Measurements from ENCODE around the gene C2CD2. TPM values are rescaled to one million over a fixed set of nuclear protein-coding genes. Genes with fewer than 3 reads are reported as not detected.
A peak's percentile ranks its signal among the peaks of the same experiment; 100 is the strongest.

The C2CD2 gene
- total RNA-seq, 1 experiment from 2014 or later: 50.4 TPM

DNA sequence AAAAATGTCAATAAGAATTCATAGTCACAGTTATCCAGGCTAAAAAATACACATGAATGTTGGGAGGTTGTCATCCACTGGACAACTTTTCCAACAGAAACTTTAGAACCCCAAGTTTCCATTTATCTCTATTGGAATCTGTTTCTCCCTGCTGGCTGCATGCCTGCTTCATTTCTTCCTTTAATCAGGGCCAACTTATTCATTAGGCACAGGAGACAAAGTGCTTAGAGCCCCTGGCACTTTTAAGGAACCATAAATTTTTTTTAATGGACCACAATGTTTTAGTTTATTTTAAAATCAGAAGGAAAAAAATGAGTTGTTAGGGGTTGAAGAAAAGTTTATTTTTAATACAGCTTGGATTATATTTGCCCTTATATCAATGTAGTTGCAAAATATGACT, 26.7 kb upstream of the C2CD2 start:
- no peak overlapping the region for H3K27ac ChIP-seq (ENCODE audit: low read length)
- ATAC-seq (no peak), DNase-seq (no peak)
- BruUV-seq (replicated peaks): no TSS peak
- ChIA-PET POLR2A (ENCODE audit: unreplicated experiment) (interaction anchor here (0.6 kb wide), 1 partner anchor 38 kb away, joined by 3 read pairs; no protein-coding TSS in a partner anchor), CTCF (no interaction called here)
- no peaks in the 10 kb centered on the region for H3K79me2 ChIP-seq (ENCODE audit: low read length)
- H3K27me3 ChIP-seq (ENCODE audit: low read length): no peaks in the 10 kb centered on the region
- H3K9me2 ChIP-seq (replicated peaks; ENCODE audit: low read length): no peaks in the 10 kb centered on the region
- H2AFZ ChIP-seq (ENCODE audit: low read length): no peak overlapping the region
- H4K20me1 ChIP-seq (ENCODE audit: low read length): no peaks in the 10 kb centered on the region
- H3K4me1 ChIP-seq (ENCODE audit: insufficient read depth, low read length): 0 out of 2 replicates have a peak, but pooled peaks cover 6% of the 10 kb centered on the region
- no peak overlapping the region for H3K4me2 ChIP-seq (ENCODE audit: low read length)
- no peaks in the 10 kb centered on the region for H3F3A ChIP-seq (ENCODE audit: low read length, unreplicated experiment)
- intact Hi-C loops (cut with micrococcal nuclease): no loop called here
- TF ChIP-seq EZH2 (IDR thresholded peaks at IDR 0.05; ENCODE audit: low read length, unreplicated experiment) (no peak), EZH2phosphoT487 (IDR thresholded peaks at IDR 0.05; ENCODE audit: borderline replicate concordance, low read length) (no peak)
- TF ChIP-seq, protein P1, sequence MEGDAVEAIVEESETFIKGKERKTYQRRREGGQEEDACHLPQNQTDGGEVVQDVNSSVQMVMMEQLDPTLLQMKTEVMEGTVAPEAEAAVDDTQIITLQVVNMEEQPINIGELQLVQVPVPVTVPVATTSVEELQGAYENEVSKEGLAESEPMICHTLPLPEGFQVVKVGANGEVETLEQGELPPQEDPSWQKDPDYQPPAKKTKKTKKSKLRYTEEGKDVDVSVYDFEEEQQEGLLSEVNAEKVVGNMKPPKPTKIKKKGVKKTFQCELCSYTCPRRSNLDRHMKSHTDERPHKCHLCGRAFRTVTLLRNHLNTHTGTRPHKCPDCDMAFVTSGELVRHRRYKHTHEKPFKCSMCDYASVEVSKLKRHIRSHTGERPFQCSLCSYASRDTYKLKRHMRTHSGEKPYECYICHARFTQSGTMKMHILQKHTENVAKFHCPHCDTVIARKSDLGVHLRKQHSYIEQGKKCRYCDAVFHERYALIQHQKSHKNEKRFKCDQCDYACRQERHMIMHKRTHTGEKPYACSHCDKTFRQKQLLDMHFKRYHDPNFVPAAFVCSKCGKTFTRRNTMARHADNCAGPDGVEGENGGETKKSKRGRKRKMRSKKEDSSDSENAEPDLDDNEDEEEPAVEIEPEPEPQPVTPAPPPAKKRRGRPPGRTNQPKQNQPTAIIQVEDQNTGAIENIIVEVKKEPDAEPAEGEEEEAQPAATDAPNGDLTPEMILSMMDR (conservative IDR thresholded peaks at IDR 0.05; ENCODE audit: low read depth, low read length): no peak
- H3K9ac ChIP-seq (ENCODE audit: low read length): no peak overlapping the region
- H3K4me3 ChIP-seq (ENCODE audit: low read length): no peak overlapping the region
- H3K36me3 ChIP-seq (ENCODE audit: low read depth, low read length): no peaks in the 10 kb centered on the region
- no peaks in the 10 kb centered on the region for H3K9me3 ChIP-seq (ENCODE audit: low read length)

DNA sequence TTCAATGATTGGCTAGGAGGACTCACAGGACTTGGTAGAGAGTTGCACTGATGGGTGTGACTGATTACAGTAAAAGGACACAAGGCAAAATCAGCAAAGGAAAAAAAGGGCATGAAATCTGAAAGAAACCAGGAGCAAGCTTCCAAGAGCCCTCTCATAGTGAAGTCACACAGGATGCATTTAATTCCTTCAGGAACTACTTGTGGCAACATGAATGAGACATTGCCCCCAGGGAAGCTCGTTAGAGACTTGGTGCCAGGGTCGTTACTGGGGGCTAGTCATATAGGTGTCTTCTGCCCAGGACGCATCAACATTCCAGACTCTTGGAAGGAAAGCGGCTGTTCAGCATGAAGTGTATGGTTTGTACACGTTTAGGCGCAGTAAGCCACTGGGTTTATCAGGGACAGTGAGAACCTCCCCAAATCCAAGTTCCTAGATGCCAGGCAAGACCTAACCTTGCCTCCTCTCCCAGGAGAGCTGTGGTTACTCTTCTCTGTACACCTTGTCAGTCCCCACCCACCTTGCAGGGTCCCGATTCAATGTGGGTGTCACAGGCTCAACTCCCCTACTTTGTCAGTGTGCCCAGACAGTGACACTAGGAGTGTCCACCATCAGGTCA, 26.0 kb upstream of the C2CD2 start:
- POLR2A ChIA-PET (ENCODE audit: unreplicated experiment): interaction anchor here (0.6 kb wide), 1 partner anchor 37 kb away, joined by 3 read pairs; no protein-coding TSS in a partner anchor
- no TSS peak for BruUV-seq (replicated peaks)
- no peak overlapping the region for H3K4me3 ChIP-seq (ENCODE audit: low read length)
- H3K9me2 ChIP-seq (replicated peaks; ENCODE audit: low read length): no peaks in the 10 kb centered on the region
- H3K9me3 ChIP-seq (ENCODE audit: low read length): no peaks in the 10 kb centered on the region
- no peaks in the 10 kb centered on the region for H3F3A ChIP-seq (ENCODE audit: low read length, unreplicated experiment)
- H3K27me3 ChIP-seq (ENCODE audit: low read length): no peaks in the 10 kb centered on the region
- 0 out of 2 replicates have a peak, but pooled peaks cover 6% of the 10 kb centered on the region for H3K4me1 ChIP-seq (ENCODE audit: insufficient read depth, low read length)
- H4K20me1 ChIP-seq (ENCODE audit: low read length): no peaks in the 10 kb centered on the region
- intact Hi-C loops (cut with micrococcal nuclease): no loop called here
- DNase-seq (peak; percentile 44), ATAC-seq (peak; percentile 29)
- H3K9ac ChIP-seq (ENCODE audit: low read length): no peak overlapping the region
- CTCF ChIA-PET: no interaction called here
- no peak overlapping the region for H3K4me2 ChIP-seq (ENCODE audit: low read length)
- no peak overlapping the region for H2AFZ ChIP-seq (ENCODE audit: low read length)
- TF ChIP-seq, protein P1 (conservative IDR thresholded peaks at IDR 0.05; ENCODE audit: low read depth, low read length): no peak
- no peak for TF ChIP-seq EZH2 (IDR thresholded peaks at IDR 0.05; ENCODE audit: low read length, unreplicated experiment)
- H3K79me2 ChIP-seq (ENCODE audit: low read length): no peaks in the 10 kb centered on the region
- no peaks in the 10 kb centered on the region for H3K36me3 ChIP-seq (ENCODE audit: low read depth, low read length)
- peak overlapping the region; percentile 3; the same call in 1 of the 2 replicates for H3K27ac ChIP-seq (ENCODE audit: low read length)

DNA sequence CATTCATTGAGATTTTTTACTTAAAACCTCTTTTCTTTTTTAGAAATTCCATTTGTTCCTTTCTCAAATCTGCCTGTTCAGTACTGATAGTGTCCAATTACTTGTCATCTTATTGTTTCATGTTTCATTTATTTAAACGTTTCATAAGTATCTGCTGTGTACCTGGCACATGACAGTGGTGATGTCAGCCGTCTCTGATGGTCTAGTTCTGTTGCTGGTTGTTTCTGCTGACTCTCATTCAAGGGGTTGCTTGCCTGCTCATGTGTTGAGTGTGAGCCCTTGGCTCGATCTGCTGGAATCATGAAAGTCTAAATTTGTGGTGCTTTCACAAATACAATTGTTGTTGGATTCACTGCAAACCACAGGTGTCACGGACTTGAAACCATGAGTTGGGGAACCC, 25.5 kb upstream of the C2CD2 start:
- no peaks in the 10 kb centered on the region for H3K36me3 ChIP-seq (ENCODE audit: low read depth, low read length)
- CTCF ChIA-PET: no interaction called here
- ATAC-seq (no peak), DNase-seq (no peak)
- no TSS peak for BruUV-seq (replicated peaks)
- no peaks in the 10 kb centered on the region for H3K79me2 ChIP-seq (ENCODE audit: low read length)
- intact Hi-C loops (cut with micrococcal nuclease): no loop called here
- H4K20me1 ChIP-seq (ENCODE audit: low read length): no peaks in the 10 kb centered on the region
- H3K27ac ChIP-seq (ENCODE audit: low read length): peak overlapping the region; percentile 3; the same call in 1 of the 2 replicates
- H3K4me1 ChIP-seq (ENCODE audit: insufficient read depth, low read length): 0 out of 2 replicates have a peak, but pooled peaks cover 6% of the 10 kb centered on the region
- H3K4me2 ChIP-seq (ENCODE audit: low read length): no peak overlapping the region
- POLR2A ChIA-PET (ENCODE audit: unreplicated experiment): no interaction called here
- no peaks in the 10 kb centered on the region for H3K9me3 ChIP-seq (ENCODE audit: low read length)
- H2AFZ ChIP-seq (ENCODE audit: low read length): no peak overlapping the region
- TF ChIP-seq EZH2 (IDR thresholded peaks at IDR 0.05; ENCODE audit: low read length, unreplicated experiment) (no peak), EZH2phosphoT487 (IDR thresholded peaks at IDR 0.05; ENCODE audit: borderline replicate concordance, low read length) (no peak)
- TF ChIP-seq, protein P1 (conservative IDR thresholded peaks at IDR 0.05; ENCODE audit: low read depth, low read length): no peak
- no peak overlapping the region for H3K9ac ChIP-seq (ENCODE audit: low read length)
- no peaks in the 10 kb centered on the region for H3K27me3 ChIP-seq (ENCODE audit: low read length)
- H3K9me2 ChIP-seq (replicated peaks; ENCODE audit: low read length): no peaks in the 10 kb centered on the region
- H3K4me3 ChIP-seq (ENCODE audit: low read length): no peak overlapping the region
- no peaks in the 10 kb centered on the region for H3F3A ChIP-seq (ENCODE audit: low read length, unreplicated experiment)

Data from PC-3 (cell line).